K562 (cell line): ENCODE measurements around the gene ADORA2B. TPM values are rescaled to one million over a fixed set of nuclear protein-coding genes. Genes with fewer than 3 reads are reported as not detected.

ENCODE experiments used
- BRD4 ChIP-seq: fragments of 200-600 bp; sonication (generic); IDR thresholded peaks from 2 replicates; pipeline ENCODE4 v1.6.1; 2017; ENCODE audit warnings: inconsistent platforms
- CBFA2T2 ChIP-seq: fragments of 450-650 bp; conservative IDR thresholded peaks from 2 replicates; pipeline ENCODE4 v1.6.1; 2017; ENCODE audit warnings: mild to moderate bottlenecking
- GTF2A2 ChIP-seq: IDR thresholded peaks from 2 replicates; pipeline ENCODE4 v1.6.1; 2016; ENCODE audit warnings: mild to moderate bottlenecking, missing genetic modification characterization, missing compliant biosample characterization
- MEF2D ChIP-seq: conservative IDR thresholded peaks from 2 replicates; pipeline ENCODE4 v1.6.1; 2016; ENCODE audit warnings: low read depth, missing genetic modification characterization, missing compliant biosample characterization
- MGA ChIP-seq: fragments of 450-650 bp; IDR thresholded peaks from 2 replicates; pipeline ENCODE4 v1.6.1; 2016; ENCODE audit warnings: mild to moderate bottlenecking, moderate library complexity
- ZNF77 ChIP-seq: fragments of 250-450 bp; sonication (Bioruptor Pico); IDR thresholded peaks from 2 replicates; pipeline ENCODE4 v1.5.0; 2020
- polyA plus RNA-seq, 8 experiments: library from polyadenylated mRNA; depleted of rRNA in 4 of 8; stranded (reverse) in 5 of 8; unstranded in 3 of 8; fragments of >200 nt; fragmentation: Nextera tagmentation in 2 of 8; fragmentation: Illumina TruSeq in 1 of 8; extraction: Ambion mirVana in 2 of 8; extraction: Trizol in 1 of 8; gene quantifications; 2 replicates each; pipeline versions ENCODE4 v1.2.1 to v1.2.3, GENCODE V29; 2011 to 2014; ENCODE audit warnings: inconsistent platforms in 1 of 8, missing spikeins in 1 of 8
- total RNA-seq, 7 experiments: library from RNA; depleted of rRNA in 6 of 7; stranded (reverse); fragments of >200 nt in 6 of 7; fragmentation: Illumina TruSeq in 2 of 7; extraction: Trizol in 2 of 7; gene quantifications; 2 replicates each; pipeline versions ENCODE4 v1.2.1 to v1.2.3, GENCODE V29; 2011 to 2021; ENCODE audit warnings: low replicate concordance in 1 of 7
- TF ChIP-seq, protein P1 (sequence below), 2 experiments: fragments of 450-650 bp; IDR thresholded peaks; 2 replicates each; pipeline ENCODE4 v1.6.1; 2016; ENCODE audit warnings: mild to moderate bottlenecking in 2 of 2, borderline replicate concordance in 1 of 2, low read depth in 1 of 2, moderate library complexity in 1 of 2

ADORA2B gene
- total and polyA plus RNA-seq, 9 of the 15 experiments (the other 6 are each of a cell fraction or from before 2014, with no cell fraction given) = 6.4 to 16.6 (median 10.5) TPM

DNA sequence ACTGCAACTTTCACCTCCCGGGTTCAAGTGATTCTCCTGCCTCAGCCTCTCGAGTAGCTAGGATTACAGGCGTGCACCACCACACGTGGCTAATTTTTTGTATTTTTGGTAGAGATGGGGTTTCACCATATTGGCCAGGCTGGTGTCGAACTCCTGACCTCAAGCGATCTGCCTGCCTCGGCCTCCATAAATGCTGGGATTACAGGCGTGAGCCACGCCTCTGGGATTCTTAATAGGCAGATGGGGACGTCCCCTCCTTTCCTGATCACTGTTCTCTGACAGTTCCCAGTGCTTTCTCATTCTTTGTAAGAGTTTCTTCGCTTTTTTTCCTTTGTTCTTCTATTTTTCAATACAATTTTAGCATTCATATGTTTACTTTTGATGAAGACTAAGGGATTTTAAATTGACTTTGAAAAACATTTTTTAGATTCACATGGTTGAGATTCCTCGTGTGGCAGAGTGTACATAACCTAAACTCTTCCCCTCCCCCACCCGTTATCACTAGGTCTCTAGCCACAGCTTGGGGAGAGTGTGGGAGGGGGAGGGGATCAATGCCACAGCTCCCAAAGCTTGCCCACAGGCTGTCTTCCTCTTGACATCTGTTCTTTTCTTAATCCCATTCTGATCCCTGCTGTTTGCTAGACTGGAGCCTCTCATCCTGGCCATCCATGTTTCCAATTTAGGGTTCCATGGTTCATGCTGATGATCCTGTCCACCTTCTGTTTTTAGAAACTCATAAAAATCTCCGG is 11.0 kb downstream of the ADORA2B start (continued):
- TF ChIP-seq MEF2D (tag) (peak; percentile 72; the same call in 1 of the 2 replicates), CBFA2T2 (peak; percentile 61), MGA (no peak), GTF2A2 (tag) (no peak), ZNF77 (no peak), BRD4 (no peak)
- TF ChIP-seq, protein P1, sequence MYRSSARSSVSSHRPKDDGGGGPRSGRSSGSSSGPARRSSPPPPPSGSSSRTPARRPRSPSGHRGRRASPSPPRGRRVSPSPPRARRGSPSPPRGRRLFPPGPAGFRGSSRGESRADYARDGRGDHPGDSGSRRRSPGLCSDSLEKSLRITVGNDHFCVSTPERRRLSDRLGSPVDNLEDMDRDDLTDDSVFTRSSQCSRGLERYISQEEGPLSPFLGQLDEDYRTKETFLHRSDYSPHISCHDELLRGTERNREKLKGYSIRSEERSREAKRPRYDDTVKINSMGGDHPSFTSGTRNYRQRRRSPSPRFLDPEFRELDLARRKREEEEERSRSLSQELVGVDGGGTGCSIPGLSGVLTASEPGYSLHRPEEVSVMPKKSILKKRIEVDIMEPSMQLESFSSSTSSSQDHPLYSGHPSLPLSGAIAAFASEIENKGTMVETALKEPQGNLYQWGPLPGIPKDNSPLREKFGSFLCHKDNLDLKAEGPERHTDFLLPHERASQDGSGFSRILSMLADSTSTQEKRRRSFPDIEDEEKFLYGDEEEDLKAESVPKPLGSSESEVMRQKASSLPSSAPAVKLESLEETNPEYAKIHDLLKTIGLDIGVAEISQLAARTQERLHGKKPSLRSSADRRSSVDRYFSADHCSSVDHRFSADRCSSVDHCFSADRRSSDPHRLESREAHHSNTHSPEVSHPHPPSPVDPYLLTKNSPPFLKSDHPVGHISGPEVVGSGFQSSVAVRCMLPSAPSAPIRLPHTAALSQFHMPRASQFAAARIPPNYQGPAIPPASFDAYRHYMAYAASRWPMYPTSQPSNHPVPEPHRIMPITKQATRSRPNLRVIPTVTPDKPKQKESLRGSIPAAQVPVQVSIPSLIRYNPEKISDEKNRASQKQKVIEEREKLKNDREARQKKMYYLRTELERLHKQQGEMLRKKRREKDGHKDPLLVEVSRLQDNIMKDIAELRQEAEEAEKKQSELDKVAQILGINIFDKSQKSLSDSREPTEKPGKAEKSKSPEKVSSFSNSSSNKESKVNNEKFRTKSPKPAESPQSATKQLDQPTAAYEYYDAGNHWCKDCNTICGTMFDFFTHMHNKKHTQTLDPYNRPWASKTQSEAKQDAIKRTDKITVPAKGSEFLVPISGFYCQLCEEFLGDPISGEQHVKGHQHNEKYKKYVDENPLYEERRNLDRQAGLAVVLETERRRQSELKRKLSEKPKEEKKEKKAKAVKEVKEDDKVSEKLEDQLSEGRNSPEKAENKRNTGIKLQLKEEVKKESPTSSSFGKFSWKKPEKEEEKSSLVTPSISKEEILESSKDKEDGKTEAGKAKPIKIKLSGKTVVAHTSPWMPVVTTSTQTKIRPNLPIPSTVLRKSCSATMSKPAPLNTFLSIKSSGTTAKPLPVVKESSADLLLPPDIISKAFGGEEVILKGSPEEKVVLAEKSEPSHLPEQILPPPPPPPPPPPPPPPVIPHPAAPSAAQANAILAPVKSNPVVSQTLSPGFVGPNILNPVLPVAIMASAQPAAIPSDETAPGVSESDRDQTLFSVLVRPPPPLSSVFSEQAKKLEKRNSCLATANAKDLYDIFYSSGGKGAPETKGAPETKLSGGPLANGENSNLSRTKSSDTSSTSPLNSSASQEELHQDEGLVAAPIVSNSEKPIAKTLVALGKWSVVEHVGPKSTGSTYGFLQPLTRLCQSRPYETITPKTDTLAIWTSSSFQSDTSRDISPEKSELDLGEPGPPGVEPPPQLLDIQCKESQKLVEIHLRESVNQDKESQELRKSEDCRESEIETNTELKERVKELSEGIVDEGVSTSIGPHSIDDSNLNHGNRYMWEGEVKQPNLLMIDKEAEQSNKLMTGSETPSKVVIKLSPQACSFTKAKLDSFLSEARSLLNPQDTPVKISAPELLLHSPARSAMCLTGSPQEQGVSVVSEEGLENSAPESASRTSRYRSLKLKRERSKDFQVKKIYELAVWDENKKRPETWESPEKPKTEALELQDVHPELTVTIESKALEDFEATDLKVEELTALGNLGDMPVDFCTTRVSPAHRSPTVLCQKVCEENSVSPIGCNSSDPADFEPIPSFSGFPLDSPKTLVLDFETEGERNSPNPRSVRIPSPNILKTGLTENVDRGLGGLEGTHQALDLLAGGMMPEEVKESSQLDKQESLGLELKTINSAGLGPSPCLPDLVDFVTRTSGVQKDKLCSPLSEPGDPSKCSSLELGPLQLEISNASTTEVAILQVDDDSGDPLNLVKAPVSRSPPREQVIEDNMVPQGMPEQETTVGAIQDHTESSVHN (IDR thresholded peaks at IDR 0.05; ENCODE audit: borderline replicate concordance in 1 of 2, low read depth in 1 of 2) = 0 out of 4 replicates have a peak, but pooled peaks of 1 of the 2 experiments have one; percentile 32
